ENCODE measurements around the gene CCDC148.

GRCh38 chr2:158205215-158205614 is 251.3 kb downstream of the CCDC148 start:
- TF ChIP-seq, protein P1, sequence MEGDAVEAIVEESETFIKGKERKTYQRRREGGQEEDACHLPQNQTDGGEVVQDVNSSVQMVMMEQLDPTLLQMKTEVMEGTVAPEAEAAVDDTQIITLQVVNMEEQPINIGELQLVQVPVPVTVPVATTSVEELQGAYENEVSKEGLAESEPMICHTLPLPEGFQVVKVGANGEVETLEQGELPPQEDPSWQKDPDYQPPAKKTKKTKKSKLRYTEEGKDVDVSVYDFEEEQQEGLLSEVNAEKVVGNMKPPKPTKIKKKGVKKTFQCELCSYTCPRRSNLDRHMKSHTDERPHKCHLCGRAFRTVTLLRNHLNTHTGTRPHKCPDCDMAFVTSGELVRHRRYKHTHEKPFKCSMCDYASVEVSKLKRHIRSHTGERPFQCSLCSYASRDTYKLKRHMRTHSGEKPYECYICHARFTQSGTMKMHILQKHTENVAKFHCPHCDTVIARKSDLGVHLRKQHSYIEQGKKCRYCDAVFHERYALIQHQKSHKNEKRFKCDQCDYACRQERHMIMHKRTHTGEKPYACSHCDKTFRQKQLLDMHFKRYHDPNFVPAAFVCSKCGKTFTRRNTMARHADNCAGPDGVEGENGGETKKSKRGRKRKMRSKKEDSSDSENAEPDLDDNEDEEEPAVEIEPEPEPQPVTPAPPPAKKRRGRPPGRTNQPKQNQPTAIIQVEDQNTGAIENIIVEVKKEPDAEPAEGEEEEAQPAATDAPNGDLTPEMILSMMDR (conservative IDR thresholded peaks at IDR 0.05; ENCODE audit: low read depth in 2 of 2), result no peak
- TF ChIP-seq POLR2AphosphoS5 (IDR thresholded peaks at IDR 0.05; ENCODE audit: low read depth), result no peak

Measured in GM23338 (cell line).